NCI-H774 (cell line): Measurements from ENCODE around the gene TRA2B.
A peak's percentile ranks its signal among the peaks of the same experiment; 100 is the strongest.

ENCODE experiments used
- DNase-seq: peaks from one replicate; lab custom pipeline; 2025; lab: John Stamatoyannopoulos, UW

TRA2B gene

GRCh38 chr3:185950728-185951127 is 12.9 kb upstream of the TRA2B start:
- DNase-seq = no peak

GRCh38 chr3:185949515-185949914 is 11.7 kb upstream of the TRA2B start:
- DNase-seq = no peak

GRCh38 chr3:185948292-185948691 is 10.5 kb upstream of the TRA2B start:
- no peak for DNase-seq

- no peak for DNase-seq
These were observed 5.9 kb upstream of the TRA2B start for GRCh38 chr3:185943760-185944106.

DNA sequence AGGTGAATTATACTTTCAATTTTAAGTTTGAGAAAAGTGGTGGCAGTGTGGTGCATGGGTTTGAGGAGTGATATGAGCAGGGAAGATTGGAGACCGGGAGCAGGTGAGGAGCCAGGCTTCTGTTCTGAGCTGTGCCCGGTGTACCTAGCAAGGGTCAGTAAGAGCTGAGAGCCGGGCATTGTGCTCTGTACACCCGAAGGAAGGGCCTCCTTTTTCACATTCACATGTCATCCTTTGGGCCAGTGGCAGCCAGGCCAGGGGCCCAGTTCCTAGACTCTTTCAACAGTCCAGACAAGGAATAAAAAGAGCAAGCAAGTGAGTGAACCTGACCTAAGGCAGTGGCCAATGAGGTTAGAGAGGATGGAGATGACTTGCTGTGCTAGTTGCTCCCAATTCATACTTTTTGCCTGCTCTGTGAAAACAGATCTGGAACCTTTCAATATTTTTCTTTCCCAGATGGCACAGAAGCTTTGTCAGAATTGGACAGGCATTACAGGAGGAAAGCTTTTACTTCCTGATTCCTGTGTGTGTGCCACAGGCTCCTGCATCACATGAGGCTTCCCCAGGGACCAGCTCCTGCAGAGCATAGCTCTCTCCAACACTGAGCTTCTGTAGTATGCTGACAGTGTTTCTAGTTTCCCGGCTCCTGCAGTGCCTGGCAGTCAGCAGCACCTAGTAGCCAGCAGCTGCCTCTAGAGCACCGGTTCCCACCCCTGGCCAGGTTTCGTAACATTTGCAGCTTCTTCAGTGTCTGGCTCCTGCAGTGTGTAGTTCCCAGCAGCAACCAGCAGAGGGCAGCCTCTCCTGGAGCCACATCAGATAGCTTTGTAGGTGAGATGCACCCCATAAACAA is 5.3 kb upstream of the TRA2B start:
- peak; percentile 85 for DNase-seq

DNA sequence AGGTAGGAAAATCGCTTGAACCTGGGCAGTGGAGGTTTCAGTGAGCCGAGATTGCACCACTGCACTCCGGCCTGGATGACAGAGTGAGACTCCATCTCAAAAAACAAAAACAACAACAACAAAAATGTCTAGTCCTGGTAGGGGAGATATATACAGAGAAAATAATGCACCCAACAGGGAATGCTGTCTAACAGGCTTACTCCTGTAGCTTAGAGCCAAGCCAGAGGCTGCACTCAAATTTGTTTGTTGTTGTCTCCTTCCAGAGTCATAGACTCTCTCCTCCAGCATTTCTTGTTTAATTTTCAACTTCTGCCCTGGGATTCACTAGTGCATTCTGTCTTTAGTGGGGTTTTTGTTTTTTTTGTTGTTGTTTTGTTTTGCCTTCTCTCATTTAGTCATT is 4.6 kb upstream of the TRA2B start:
- DNase-seq = no peak

DNA sequence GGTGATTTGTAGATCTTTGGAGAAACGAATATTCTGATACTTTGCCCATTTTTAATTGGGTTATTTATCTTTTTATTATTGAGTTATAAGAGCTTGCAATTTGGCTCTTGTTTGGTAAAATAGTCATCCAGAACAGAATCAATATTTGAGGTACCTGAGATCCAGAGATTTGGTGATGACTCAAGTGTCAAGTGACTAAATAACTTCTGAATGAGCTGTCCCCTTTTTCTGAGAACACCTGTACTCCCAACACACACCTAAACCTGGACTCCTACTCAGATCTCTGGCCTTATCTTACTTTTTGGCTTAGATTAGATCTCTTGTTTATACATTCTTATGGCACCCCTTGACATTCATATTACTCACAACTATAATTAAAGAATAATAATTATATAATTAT is 3.1 kb upstream of the TRA2B start:
- DNase-seq = no peak

GRCh38 chr3:185939721-185940120 is 1.9 kb upstream of the TRA2B start:
- no peak for DNase-seq

DNA sequence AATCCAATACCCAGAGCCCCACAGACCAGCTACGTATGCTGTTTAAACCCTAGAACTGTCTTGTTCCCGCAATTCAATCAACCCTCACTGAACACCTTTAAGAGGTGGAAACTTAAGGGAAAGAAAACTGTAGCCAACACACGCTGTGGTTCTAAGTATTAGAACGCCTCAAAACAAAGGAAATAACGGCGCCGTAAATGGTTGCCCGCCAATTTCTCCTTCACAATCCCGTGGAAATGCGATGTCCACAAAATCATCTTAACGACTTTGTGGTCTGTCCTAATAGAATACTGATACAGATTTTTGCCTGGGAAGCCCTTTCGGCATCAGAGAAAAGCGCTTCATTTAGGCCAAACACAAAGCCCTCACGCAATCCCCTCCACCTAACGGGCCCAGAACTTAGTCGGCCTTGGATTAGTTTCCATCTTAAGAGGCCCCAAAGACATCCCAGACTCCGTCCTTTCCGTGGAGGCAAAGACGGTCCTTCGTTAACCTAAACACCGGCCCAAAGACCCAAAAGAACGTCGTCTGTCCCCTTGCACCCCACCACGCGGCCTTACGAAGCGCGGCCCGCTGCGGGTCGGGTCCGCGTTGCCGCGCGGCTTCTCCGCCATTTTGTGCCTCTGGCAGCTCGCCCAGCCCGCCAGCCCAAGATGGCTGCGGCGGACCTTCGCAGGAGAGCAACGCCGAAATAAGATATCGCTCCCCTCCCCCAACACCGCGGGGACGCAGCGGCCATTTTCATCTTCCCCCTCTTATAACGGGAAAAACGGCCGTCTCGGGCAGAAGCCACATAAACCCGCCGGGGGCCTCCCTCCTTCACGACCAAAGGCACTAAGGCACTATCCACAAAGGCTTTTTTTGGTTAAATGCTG is 763 bp downstream of the TRA2B start:
- DNase-seq = peak; percentile 94

DNA sequence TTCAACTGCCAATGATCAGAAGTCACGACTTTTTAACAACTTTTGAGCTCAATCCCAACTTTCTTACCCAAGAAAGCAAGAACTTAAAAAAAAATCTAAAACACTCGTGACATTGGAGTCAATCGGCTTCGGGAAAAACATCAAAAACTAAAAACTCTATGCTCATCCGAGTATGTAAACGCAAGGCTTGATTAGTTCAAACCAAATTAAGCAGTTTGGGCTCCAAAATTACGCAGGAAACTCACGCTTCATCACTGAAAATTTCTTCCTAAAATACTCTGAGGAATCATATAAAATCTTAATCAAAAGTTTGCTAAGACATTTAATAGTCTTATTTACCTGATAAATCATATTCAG is 1.6 kb downstream of the TRA2B start:
- DNase-seq = no peak

GRCh38 chr3:185935465-185936272 is 2.1 kb downstream of the TRA2B start:
- no peak for DNase-seq

DNA sequence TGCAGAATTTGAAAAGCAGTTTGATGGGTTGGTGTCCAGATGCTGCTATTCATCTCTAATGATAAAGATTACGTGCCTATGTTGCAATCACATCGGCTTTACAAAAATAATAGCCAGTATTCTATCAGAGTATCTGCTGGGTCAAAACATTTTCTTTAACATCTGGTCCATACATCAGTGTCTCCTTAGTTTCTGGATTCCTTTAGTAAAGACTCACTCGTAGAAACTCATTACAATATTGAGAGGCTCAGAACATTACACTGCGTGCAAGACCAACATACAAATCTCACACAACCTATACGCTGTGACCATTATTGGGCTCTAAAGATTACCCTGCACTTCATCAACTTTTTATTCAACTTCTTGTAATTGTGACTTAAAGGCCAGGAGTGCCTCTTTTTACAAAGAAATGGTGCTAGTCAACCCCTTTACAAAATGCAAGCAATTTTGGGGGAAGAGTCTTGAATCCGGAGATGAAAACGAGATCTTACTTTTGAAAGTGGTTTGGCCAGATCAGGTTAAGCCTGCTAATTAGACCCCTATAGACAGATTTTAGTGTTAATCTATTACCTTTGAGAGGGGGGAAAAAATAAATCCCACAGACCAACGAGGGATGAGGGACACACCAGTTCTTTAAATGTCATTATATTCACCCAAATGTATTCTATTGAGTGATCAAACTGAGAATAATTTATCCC is 2.9 kb downstream of the TRA2B start:
- DNase-seq = no peak

DNA sequence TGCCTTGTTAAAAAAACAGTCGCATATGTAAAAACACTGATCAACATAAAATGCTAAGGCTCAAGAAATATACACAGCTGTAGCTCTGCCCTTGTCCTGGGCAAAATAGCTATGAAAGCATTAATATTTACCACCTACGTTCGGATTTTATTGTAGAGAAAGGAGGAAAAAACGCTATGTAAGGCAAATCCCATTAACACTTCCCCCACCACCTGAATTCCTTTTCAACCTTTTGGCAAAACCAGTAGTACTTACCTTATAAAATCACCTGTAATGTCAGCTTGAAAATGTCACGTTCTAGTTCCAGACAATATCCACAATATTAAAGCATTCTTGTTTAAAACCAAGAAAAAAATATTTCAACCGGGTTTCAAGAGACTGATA is 3.6 kb downstream of the TRA2B start:
- no peak for DNase-seq

DNA sequence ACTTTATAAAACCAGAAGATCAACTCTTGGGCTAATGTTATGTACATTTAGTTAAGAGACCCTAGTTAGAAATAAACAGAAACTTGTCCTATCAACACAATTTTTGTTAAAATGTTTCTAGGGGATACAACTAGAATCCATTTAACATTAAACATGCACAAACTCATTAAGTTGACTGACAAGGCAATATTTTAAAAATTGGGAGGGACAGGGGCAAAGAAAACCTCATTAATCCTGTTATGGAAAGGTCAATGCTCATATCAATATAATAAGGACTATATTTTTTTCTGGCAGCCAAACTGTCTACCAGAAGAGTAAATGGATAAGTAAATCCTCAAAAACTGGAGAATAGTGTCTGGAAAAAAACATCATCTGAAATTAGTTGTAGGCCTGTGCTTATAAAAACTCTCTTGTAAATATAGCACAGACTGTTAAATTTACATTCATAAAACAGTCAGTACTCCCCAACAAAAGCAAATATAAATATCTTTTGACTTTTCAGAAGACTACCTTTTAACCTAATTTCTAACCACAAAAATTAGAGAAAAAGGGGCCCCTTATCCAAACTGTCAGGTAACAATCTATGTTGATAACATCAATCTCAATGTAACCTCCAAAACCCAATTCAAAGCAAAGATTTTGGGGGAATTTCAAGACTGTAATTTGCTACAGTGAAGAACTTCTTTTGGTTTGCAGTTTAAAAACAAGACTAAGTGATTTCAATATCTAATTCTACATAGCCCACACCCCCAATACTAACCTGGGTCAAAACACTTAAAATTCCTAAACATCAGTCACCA is 4.2 kb downstream of the TRA2B start:
- no peak for DNase-seq

GRCh38 chr3:185931777-185932612 is 5.8 kb downstream of the TRA2B start:
- DNase-seq = peak; percentile 40

DNA sequence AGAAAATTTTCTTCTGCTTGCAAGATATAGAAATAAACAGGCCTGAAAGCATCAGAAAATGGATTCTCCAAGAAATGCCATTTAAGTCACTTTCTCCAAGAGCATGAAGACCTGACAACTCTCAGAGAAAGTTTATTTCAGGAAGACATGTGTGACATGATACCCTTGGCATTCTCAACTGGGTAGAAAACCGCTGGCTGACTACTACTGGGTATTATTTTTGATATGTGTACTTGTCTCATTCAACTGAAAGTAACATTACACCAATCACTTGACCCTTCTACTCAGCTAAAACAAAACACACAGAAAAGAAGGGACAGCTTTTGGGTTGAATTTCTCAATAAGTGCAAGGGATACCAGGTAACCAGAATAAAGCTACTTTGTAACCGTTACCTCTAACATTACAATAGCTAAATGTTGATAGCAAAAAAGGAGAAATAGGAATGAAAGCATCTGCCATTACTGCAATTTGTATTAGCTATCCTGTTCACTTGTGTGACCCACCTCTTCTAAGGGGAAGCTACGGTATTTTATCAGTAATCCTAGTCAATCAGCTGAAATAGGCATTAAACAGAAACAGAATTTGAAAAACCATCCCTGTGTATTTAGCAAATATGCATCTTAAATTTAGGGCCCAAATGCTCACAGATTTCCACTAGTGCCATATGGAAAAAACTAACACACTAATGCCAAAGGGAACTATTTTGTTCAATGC is 7.3 kb downstream of the TRA2B start:
- DNase-seq = no peak

DNA sequence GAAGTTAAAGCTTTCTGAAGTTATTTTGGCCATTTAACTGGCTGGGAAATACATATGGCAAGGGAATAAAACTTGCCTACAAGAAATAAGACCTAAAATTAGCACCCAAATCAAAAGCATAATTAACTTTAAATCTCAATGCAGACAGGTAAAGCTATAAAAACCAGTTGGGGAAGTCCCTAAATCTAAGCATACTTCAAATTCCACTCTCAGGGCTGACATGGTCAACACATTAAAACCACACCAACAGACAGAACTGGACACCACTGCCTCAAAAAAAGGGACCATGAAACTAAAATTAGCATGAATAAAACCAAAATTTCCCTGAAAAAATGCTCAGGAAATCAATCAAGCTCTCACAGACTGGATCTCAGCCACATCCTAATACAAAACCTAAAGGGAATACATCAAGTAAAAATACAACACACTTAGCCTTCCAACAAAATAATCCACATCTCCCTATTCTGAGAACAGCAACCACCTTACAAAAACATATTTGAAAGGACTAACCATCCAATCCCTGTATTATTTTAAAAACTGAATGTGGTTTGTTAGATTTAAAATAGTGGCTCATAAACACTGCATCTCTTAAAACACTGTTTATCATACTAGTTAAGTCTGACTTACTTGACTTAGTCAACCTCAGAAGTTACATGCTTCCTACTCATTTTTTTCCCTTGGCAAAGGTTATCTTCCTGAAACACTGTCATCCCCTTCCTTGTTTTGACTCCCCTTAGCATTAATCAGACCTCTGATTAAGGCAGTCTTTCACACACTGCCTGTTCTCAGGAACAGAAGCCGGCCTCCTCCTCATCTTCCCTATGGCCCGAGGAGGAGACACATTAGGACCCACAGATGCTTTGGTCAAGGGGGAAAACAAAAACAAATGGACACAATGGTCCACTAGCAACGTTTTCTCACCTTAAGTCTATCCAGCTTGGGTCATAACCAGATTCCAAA is 8.3 kb downstream of the TRA2B start:
- no peak for DNase-seq

DNA sequence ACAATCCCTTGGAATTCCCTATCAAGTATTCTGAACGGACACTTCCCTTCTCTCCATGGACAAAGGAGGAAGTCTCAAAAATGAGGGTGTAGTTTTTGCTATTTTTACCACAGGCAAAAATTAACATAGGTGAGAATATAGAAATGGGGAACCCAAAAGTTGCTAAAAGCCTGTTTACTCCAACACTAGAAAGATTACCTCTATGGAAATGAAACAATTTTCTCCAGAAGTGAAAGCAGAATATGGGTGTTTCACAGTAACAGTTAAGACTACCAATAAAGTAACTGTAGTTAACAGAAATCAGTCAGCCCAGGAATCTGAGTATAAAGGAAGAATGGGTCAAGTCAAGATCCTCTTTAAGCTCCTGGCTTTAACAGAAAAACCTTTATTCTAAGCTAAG is 9.3 kb downstream of the TRA2B start:
- DNase-seq = no peak
